HEK293 (cell line): ENCODE measurements around the gene GGN.
A peak's percentile ranks its signal among the peaks of the same experiment; 100 is the strongest.

Source experiments
- CTCF ChIA-PET: fragments of 350-600 bp; formaldehyde crosslinking; extraction: SDS; loops from one replicate; lab custom pipeline; 2021; ENCODE audit warnings: antibody characterized with exemption; lab: Yijun Ruan, JAX
- POLR2A ChIA-PET: fragments of 300-600 bp; formaldehyde crosslinking; extraction: SDS; loops from one replicate; lab custom pipeline; 2020; ENCODE audit warnings: antibody characterized with exemption, inconsistent platforms; lab: Yijun Ruan, JAX
- H3K27ac ChIP-seq: fragments of 200-500 bp; sonication (Bioruptor generic); 2 replicates; pipeline ENCODE4 v1.5.1; 2014; ENCODE audit warnings: low read depth, low read length, control low read depth, inconsistent platforms; ENCODE audit errors: extremely low read depth
- H3K36me3 ChIP-seq, 2 experiments: fragments of 200-500 bp in 1 of 2; sonication (Bioruptor generic) in 1 of 2; 1 replicate in 1 of 2; 2 replicates in 1 of 2; pipeline ENCODE4 v1.5.1; 2014 to 2017; ENCODE audit warnings: inconsistent platforms in 2 of 2, low read length in 2 of 2; ENCODE audit not compliant: control insufficient read depth in 2 of 2, insufficient read depth in 1 of 2
- H3K4me1 ChIP-seq: fragments of 200-500 bp; sonication (Bioruptor generic); 2 replicates; pipeline ENCODE4 v1.5.1; 2014; ENCODE audit warnings: mild to moderate bottlenecking, low read length, inconsistent platforms; ENCODE audit not compliant: control insufficient read depth, insufficient read depth
- H3K4me3 ChIP-seq: 2 replicates; pipeline ENCODE4 v1.5.1; 2011; ENCODE audit warnings: low read depth, mild to moderate bottlenecking, control low read depth, low read length, moderate library complexity
- H3K9me3 ChIP-seq: fragments of 200-500 bp; sonication (Bioruptor generic); 2 replicates; pipeline ENCODE4 v1.5.1; 2014; ENCODE audit warnings: low read depth, low read length, inconsistent platforms; ENCODE audit not compliant: control insufficient read depth, insufficient read depth
- HOXA7 ChIP-seq: sonication (generic); formaldehyde crosslinking; IDR thresholded peaks from 2 replicates; pipeline ENCODE4 v1.8.1; 2022; ENCODE audit warnings: missing genetic modification reagents, borderline replicate concordance
- KLF10 ChIP-seq: fragments of 450-650 bp; IDR thresholded peaks from 2 replicates; pipeline ENCODE4 v1.5.1; 2018; ENCODE audit warnings: missing biosample characterization, mild to moderate bottlenecking, missing genetic modification characterization
- SCRT2 ChIP-seq: fragments of 450-650 bp; formaldehyde crosslinking; IDR thresholded peaks from 2 replicates; pipeline ENCODE4 v1.5.1; 2016; ENCODE audit warnings: missing biosample characterization, missing genetic modification characterization
- SP3 ChIP-seq: fragments of 450-650 bp; formaldehyde crosslinking; IDR thresholded peaks from 2 replicates; pipeline ENCODE4 v1.5.1; 2016; ENCODE audit warnings: missing biosample characterization, missing genetic modification characterization
- ZBTB17 ChIP-seq: fragments of 450-650 bp; formaldehyde crosslinking; IDR thresholded peaks from 2 replicates; pipeline ENCODE4 v1.5.1; 2016; ENCODE audit warnings: missing biosample characterization, missing genetic modification characterization
- ZBTB20 ChIP-seq: fragments of 450-650 bp; formaldehyde crosslinking; IDR thresholded peaks from 2 replicates; pipeline ENCODE4 v1.5.1; 2016; ENCODE audit warnings: missing biosample characterization, missing genetic modification characterization
- ZFP69B ChIP-seq: fragments of 450-650 bp; formaldehyde crosslinking; IDR thresholded peaks from 2 replicates; pipeline ENCODE4 v1.5.1; 2016; ENCODE audit warnings: missing biosample characterization, missing genetic modification characterization
- ZNF114 ChIP-seq: fragments of 450-650 bp; formaldehyde crosslinking; IDR thresholded peaks from 2 replicates; pipeline ENCODE4 v1.5.0; 2017; ENCODE audit warnings: missing biosample characterization, missing genetic modification characterization
- ZNF121 ChIP-seq: fragments of 450-650 bp; formaldehyde crosslinking; IDR thresholded peaks from 2 replicates; pipeline ENCODE4 v1.5.1; 2016; ENCODE audit warnings: missing biosample characterization, missing genetic modification characterization
- ZNF133 ChIP-seq: fragments of 450-650 bp; formaldehyde crosslinking; IDR thresholded peaks from 2 replicates; pipeline ENCODE4 v1.5.1; 2016; ENCODE audit warnings: missing biosample characterization, missing genetic modification characterization
- ZNF221 ChIP-seq: fragments of 450-650 bp; formaldehyde crosslinking; IDR thresholded peaks from 2 replicates; pipeline ENCODE4 v1.5.1; 2017; ENCODE audit warnings: missing biosample characterization, missing genetic modification characterization, borderline replicate concordance
- ZNF248 ChIP-seq: fragments of 450-650 bp; formaldehyde crosslinking; IDR thresholded peaks from 2 replicates; pipeline ENCODE4 v1.5.1; 2017; ENCODE audit warnings: missing biosample characterization, missing genetic modification characterization
- ZNF266 ChIP-seq: fragments of 450-650 bp; formaldehyde crosslinking; IDR thresholded peaks from 2 replicates; pipeline ENCODE4 v1.5.1; 2016; ENCODE audit warnings: missing biosample characterization, missing genetic modification characterization, low read depth
- ZNF311 ChIP-seq: fragments of 450-650 bp; formaldehyde crosslinking; IDR thresholded peaks from 2 replicates; pipeline ENCODE4 v1.5.1; 2017; ENCODE audit warnings: missing biosample characterization, missing genetic modification characterization, borderline replicate concordance
- ZNF514 ChIP-seq: fragments of 450-650 bp; formaldehyde crosslinking; IDR thresholded peaks from 2 replicates; pipeline ENCODE4 v1.5.1; 2016; ENCODE audit warnings: missing biosample characterization, missing genetic modification characterization
- ZNF561 ChIP-seq: fragments of 450-650 bp; IDR thresholded peaks from 2 replicates; pipeline ENCODE4 v1.5.1; 2018; ENCODE audit warnings: missing biosample characterization, missing genetic modification characterization, borderline replicate concordance
- ZNF600 ChIP-seq: fragments of 450-650 bp; formaldehyde crosslinking; IDR thresholded peaks from 2 replicates; pipeline ENCODE4 v1.5.1; 2016; ENCODE audit warnings: missing biosample characterization, missing genetic modification characterization
- ZNF623 ChIP-seq: fragments of 450-650 bp; formaldehyde crosslinking; IDR thresholded peaks from 2 replicates; pipeline ENCODE4 v1.5.1; 2016; ENCODE audit warnings: missing biosample characterization, missing genetic modification characterization
- ZNF629 ChIP-seq: fragments of 450-650 bp; formaldehyde crosslinking; IDR thresholded peaks from 2 replicates; pipeline ENCODE4 v1.5.1; 2017; ENCODE audit warnings: missing biosample characterization, missing genetic modification characterization
- ZNF660 ChIP-seq: fragments of 450-650 bp; IDR thresholded peaks from 2 replicates; pipeline ENCODE4 v1.5.1; 2018; ENCODE audit warnings: missing biosample characterization, mild to moderate bottlenecking, missing genetic modification characterization
- ZNF747 ChIP-seq: fragments of 450-650 bp; formaldehyde crosslinking; IDR thresholded peaks from 2 replicates; pipeline ENCODE4 v1.5.1; 2016; ENCODE audit warnings: missing biosample characterization, missing genetic modification characterization
- ZNF776 ChIP-seq: fragments of 450-650 bp; formaldehyde crosslinking; IDR thresholded peaks from 2 replicates; pipeline ENCODE4 v1.5.0; 2017; ENCODE audit warnings: missing biosample characterization, missing genetic modification characterization, borderline replicate concordance
- ZNF792 ChIP-seq: fragments of 450-650 bp; formaldehyde crosslinking; IDR thresholded peaks from 2 replicates; pipeline ENCODE4 v1.5.1; 2016; ENCODE audit warnings: missing biosample characterization, missing genetic modification characterization
- ZNF843 ChIP-seq: fragments of 450-650 bp; formaldehyde crosslinking; IDR thresholded peaks from 2 replicates; pipeline ENCODE4 v1.5.1; 2016; ENCODE audit warnings: missing biosample characterization, missing genetic modification characterization
- TF ChIP-seq, protein P1 (sequence below): fragments of 450-650 bp; formaldehyde crosslinking; IDR thresholded peaks from 2 replicates; pipeline ENCODE4 v1.5.1; 2016; ENCODE audit warnings: missing biosample characterization, missing genetic modification characterization
- TF ChIP-seq, protein P2 (sequence below): fragments of 450-650 bp; formaldehyde crosslinking; IDR thresholded peaks from 2 replicates; pipeline ENCODE4 v1.5.1; 2016; ENCODE audit warnings: missing biosample characterization, missing genetic modification characterization

The GGN gene

DNA sequence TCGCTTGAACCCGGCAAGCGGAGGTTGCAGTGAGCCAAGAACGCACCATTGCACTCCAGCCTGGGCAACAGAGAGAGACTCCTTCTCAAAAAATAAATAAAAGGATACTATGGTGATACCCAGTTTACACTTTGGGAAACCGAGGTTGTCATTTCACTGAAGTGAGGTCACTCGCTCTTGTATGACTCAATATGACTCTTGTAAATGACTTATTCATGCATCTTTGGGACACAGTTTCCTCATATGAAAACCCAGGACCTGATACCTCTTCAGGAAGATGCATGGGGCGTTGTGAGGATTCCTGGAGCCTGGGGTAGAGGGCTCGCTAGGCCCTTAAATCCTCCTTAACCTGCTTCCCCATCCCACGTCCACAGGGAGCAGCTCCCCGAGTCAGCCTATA lies 9.0 kb downstream of the GGN start:
- ChIA-PET CTCF (interaction anchor here (1.4 kb wide), 1 partner anchor 134 kb away, joined by 4 read pairs; no protein-coding TSS in a partner anchor), POLR2A (interaction anchor here (2.6 kb wide), 1 partner anchor 9 kb away, joined by 31 read pairs; the partner anchor contains the start of gene GGN)
- Histone ChIP-seq H3K4me1 (peaks cover 17% of the 10 kb centered on the region), H3K36me3 (peaks cover 71 to 79% of the 10 kb centered on the region in 2 experiments), H3K27ac (no peak overlapping the region), H3K4me3 (no peak overlapping the region), H3K9me3 (no peaks in the 10 kb centered on the region)
- TF ChIP-seq ZNF623 (tag by site-specific recombination) (no peak), ZNF133 (tag by site-specific recombination) (no peak), ZNF248 (no peak), ZNF221 (tag by site-specific recombination) (no peak), ZBTB20 (tag by site-specific recombination) (no peak), ZNF514 (no peak)

DNA sequence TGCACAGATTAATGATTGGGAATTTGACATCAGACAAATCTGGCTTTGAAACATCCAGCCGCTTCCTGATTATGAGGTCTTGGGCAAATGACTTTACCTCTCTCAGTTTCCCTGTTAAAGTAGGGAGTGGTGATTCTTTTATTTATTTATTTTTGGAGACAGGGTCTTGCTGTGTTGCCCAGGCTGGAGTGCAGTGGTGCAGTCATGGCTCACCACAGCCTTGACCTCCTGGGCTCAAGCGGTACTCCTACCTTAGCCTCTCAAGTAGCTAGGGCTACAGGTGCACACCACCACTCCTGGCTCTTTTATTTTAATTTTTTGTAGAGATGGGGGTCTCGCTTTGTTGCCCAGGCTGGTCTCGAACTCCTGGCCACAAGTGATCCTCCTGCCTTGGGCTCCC lies 10.8 kb downstream of the GGN start:
- TF ChIP-seq ZNF629 (no peak), SCRT2 (peak; percentile 40; the same call in 1 of the 2 replicates), ZNF121 (tag by site-specific recombination) (peak; percentile 98), ZNF776 (tag by site-specific recombination) (no peak), ZNF792 (no peak)
- H3K4me1 ChIP-seq, result peaks cover 20% of the 10 kb centered on the region
- CTCF ChIA-PET, result interaction anchor here (0.8 to 4.0 kb wide), 2 partner anchors 10 to 26 kb away, joined by 4 to 37 read pairs; partner anchors contain the start of gene FAM98C
- POLR2A ChIA-PET, result interaction anchor here (1.2 to 3.7 kb wide), 2 partner anchors 11 to 12 kb away, joined by 3 to 223 read pairs; partner anchors contain the start of genes GGN and SPRED3
- no peak overlapping the region for H3K4me3 ChIP-seq
- H3K9me3 ChIP-seq, result no peaks in the 10 kb centered on the region
- no peak overlapping the region for H3K27ac ChIP-seq
- peaks cover 53 to 62% of the 10 kb centered on the region in 2 experiments for H3K36me3 ChIP-seq

GRCh38 chr19:38376576-38376975 lies 11.3 kb downstream of the GGN start:
- Histone ChIP-seq H3K4me1 (peaks cover 20% of the 10 kb centered on the region), H3K36me3 (peaks cover 48 to 57% of the 10 kb centered on the region in 2 experiments), H3K9me3 (no peaks in the 10 kb centered on the region), H3K4me3 (no peak overlapping the region), H3K27ac (no peak overlapping the region)
- ChIA-PET CTCF (interaction anchor here (0.7 to 4.0 kb wide), 5 partner anchors 16 to 474 kb away, joined by 3 to 37 read pairs (median 8); partner anchors contain the start of gene FAM98C), POLR2A (interaction anchor here (0.6 to 3.7 kb wide), 8 partner anchors 8 to 947 kb away, joined by 3 to 223 read pairs (median 4); partner anchors contain the start of genes EIF3K, GGN and SPRED3)
- TF ChIP-seq ZNF114 (tag by site-specific recombination), result no peak
- TF ChIP-seq ZNF600 (tag by site-specific recombination), result no peak

DNA sequence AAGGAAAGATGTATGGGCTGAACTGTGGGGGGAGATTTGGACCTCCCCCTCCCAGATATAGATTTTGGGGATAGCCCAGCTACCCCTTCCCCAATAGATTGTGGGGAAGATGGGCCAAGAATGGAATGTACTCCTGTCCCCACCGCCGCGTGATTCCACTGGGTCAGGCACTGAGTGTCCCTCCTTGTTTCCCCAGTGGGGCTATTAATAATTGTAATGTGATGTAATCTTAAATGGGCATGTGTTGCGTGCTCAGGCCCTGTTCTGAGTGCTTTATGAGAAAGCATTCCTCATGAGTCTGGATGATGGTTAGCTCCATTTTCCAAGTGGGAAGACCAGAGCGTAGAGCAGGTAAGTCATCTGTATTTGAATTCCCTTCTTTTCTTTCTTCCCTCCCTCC lies 12.1 kb downstream of the GGN start:
- ChIA-PET POLR2A (interaction anchor here (0.5 to 3.7 kb wide), 12 partner anchors 9 to 967 kb away, joined by 3 to 223 read pairs (median 4); partner anchors contain the start of genes EIF3K, GGN, SAMD4B and SPRED3), CTCF (interaction anchor here (0.5 to 4.0 kb wide), 13 partner anchors 9 to 473 kb away, joined by 3 to 37 read pairs (median 4); partner anchors contain the start of genes CATSPERG, FAM98C and PPP1R14A)
- Histone ChIP-seq H3K36me3 (peaks cover 40 to 49% of the 10 kb centered on the region in 2 experiments), H3K9me3 (no peaks in the 10 kb centered on the region), H3K4me3 (peak overlapping the region; percentile 70), H3K4me1 (peaks cover 20% of the 10 kb centered on the region), H3K27ac (no peak overlapping the region; the same call in 1 of the 2 replicates)
- TF ChIP-seq, protein P1, sequence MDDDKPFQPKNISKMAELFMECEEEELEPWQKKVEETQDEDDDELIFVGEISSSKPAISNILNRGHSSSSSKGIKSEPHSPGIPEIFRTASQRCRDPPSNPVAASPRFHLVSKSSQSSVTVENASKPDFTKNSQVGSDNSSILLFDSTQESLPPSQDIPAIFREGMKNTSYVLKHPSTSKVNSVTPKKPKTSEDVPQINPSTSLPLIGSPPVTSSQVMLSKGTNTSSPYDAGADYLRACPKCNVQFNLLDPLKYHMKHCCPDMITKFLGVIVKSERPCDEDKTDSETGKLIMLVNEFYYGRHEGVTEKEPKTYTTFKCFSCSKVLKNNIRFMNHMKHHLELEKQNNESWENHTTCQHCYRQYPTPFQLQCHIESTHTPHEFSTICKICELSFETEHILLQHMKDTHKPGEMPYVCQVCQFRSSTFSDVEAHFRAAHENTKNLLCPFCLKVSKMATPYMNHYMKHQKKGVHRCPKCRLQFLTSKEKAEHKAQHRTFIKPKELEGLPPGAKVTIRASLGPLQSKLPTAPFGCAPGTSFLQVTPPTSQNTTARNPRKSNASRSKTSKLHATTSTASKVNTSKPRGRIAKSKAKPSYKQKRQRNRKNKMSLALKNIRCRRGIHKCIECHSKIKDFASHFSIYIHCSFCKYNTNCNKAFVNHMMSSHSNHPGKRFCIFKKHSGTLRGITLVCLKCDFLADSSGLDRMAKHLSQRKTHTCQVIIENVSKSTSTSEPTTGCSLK (tag by site-specific recombination), result no peak
- TF ChIP-seq ZNF747 (tag by site-specific recombination), result no peak
- TF ChIP-seq ZNF660 (tag by site-specific recombination), result peak; percentile 32; the same call in 1 of the 2 replicates
- no peak for TF ChIP-seq ZNF776 (tag by site-specific recombination)
- TF ChIP-seq KLF10, result no peak
- TF ChIP-seq HOXA7 (CRISPR knock-in tag), result no peak
- TF ChIP-seq ZNF561 (tag by site-specific recombination), result 0 out of 2 replicates have a peak, but pooled peaks have one; percentile 7
- TF ChIP-seq ZNF311 (tag by site-specific recombination), result no peak
- no peak for TF ChIP-seq ZNF843 (tag by site-specific recombination)
- peak; percentile 99 for TF ChIP-seq ZFP69B
- no peak for TF ChIP-seq ZBTB17 (tag by site-specific recombination)
- no peak for TF ChIP-seq SP3 (tag by site-specific recombination)
- TF ChIP-seq, protein P2, sequence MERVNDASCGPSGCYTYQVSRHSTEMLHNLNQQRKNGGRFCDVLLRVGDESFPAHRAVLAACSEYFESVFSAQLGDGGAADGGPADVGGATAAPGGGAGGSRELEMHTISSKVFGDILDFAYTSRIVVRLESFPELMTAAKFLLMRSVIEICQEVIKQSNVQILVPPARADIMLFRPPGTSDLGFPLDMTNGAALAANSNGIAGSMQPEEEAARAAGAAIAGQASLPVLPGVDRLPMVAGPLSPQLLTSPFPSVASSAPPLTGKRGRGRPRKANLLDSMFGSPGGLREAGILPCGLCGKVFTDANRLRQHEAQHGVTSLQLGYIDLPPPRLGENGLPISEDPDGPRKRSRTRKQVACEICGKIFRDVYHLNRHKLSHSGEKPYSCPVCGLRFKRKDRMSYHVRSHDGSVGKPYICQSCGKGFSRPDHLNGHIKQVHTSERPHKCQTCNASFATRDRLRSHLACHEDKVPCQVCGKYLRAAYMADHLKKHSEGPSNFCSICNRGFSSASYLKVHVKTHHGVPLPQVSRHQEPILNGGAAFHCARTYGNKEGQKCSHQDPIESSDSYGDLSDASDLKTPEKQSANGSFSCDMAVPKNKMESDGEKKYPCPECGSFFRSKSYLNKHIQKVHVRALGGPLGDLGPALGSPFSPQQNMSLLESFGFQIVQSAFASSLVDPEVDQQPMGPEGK (tag by site-specific recombination), result peak; percentile 36
- TF ChIP-seq ZNF266 (tag by site-specific recombination), result no peak
